Stimulated activated CD8-positive, alpha-beta memory T cell treated with anti-CD3 and anti-CD28 coated beads, Interleukin-4, amount 100 ng/mL, for 1 hour (primary cell): Measurements from ENCODE around the gene STK17A.

Source experiments
- DNase-seq, 2 donors: peaks; one replicate each; pipeline ENCODE4 v3.0.0-alpha.2; 2020; ENCODE audit warnings: low read depth in 2 of 2, low spot score in 1 of 2

The STK17A gene

GRCh38 chr7:43582503-43583423 lies at the start of gene STK17A:
TSS of gene STK17A (plus strand) at chr7:43583108. CDS start at chr7:43583244, 136 bp downstream.
- DNase-seq: peak; percentile 81 to 92

DNA sequence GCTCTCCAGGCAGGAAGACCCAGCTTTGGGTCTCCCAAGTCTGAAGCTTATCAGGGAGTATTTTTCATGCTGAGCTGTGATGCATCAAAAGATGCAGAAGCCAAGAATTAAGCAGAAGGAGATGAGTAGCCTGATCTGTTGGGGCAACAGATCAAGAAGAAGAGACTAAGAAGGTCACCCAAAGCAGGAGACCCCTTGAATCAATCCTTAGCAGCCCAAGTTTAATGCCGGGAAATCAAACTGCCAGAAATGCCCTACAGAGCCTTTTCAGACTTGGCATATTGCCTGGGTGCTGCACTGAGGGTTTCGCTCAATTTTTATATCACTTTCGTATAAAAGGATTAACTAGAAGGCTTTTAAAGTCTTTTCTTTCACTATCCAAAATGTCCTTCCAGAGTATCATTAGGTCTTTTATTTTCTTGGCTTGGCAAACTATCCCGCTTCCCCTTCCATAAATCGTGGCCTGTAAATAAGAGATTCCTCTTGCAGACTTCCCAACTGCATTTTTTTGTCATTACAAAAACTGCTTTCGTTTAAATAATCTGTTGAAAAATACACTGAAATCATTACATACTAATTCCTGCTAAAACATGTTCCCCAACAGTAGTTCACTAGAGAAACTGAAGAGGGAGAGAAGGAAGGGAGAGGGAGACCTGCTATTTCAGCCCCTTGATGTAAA lies 49.0 kb upstream of the STK17A start:
- DNase-seq: no peak

GRCh38 chr7:43535031-43535451 lies 47.9 kb upstream of the STK17A start:
- DNase-seq: no peak

DNA sequence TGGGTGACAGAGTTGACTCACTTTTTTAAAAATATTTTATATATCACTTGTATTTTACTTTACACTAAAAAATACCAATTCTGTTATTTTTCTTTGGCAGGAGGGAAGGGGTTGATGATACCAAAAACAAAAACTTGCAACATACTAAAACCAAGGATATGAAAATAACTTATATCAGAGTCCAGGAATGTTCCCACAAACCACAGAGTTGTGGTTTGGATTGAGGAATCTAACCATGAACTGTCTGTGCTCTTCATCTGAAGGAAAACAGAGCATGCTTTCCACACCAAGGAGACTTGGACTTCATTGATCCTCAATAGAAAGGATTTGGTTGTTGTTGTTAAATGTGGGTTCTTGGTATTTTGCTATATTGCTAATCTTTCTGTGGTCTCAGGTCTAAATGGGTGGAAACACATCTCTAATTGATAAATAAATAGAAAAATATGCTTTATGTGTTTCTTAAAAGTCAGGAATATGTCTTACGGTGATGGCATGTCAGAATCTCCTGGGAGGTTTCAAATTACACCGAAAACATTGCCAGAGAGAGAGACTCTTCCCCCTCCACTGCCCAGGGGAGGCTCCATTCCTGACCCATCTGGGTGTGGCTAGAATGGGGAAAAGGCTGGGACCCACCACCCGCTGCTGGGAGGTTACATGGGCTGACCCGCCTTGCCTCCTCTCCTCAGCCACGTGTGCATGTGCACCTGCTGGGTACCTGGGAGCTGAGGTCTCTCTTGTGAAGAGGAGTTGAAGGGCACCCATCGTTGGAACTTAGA lies 46.9 kb upstream of the STK17A start:
- no peak for DNase-seq

DNA sequence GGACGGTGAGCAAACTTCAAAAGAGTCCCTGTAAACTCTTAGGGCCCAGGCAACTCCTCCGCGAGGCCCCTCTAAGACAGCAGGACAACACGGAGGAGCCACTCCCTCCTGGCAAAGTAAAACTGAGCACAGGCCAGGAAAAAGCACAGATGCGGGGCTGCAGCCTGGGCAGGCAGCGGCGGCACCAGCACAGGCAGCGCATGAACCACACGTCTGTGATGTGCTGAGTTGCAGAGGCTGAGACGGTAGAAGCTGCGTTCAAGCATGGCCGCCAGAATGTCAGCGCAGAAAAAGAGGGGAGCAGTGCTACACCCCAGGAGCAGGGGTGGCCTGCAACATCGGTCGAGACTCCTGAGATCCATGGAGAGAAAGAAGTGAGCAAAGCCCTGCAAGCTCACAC lies 46.1 kb upstream of the STK17A start:
- DNase-seq: no peak

DNA sequence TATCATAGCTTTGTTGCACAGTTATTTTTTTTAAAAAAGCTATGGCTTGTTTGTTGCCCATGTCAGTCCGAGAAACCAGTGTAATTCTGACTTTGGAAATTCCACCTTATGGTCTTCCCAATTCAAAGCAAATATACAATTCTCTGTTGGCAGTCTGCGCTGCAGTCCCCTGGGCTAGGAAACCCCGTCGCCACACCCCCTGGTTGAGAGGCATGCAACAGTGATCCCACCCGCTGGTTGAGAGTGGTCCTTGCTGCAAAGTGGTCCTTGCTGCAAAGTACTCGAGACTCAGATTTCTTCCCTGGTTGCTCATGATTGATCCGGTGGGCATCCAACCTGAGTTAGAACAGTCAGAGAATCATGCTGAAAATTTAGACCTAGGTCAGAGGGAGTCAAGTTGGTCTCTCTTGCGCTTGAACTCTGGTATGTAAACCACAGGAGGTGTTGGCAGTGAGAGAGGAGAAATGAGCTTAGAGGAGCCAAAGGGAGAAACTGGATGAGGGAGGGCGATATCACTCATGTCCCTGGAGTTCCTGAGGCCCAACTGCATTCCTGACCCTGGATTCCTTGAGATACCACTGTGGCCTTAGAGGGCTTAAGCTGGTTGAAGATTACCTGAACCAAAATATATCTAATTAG lies 45.0 kb upstream of the STK17A start:
- DNase-seq: no peak

- no peak for DNase-seq
Observed at GRCh38 chr7:43538404-43538771, 44.5 kb upstream of the STK17A start.

DNA sequence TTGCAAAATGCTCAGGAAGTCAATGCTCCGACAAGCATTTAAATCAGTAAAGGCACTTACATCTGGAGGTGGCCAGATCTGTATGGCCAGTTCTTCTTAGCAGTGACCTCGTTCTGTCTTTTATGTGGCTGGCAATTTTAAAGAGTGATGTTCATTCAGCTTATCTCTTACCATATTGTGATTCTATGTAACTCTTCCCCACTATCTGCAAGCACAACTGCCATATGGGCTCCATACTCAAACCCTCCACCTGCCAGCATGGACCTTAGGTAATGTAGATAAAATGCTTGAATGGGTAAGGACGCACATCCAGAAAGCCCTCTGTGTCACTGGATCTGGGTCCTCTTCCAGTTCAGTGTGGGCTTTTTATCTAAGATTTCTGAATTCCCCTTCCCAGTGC lies 42.4 kb upstream of the STK17A start:
- no peak for DNase-seq

DNA sequence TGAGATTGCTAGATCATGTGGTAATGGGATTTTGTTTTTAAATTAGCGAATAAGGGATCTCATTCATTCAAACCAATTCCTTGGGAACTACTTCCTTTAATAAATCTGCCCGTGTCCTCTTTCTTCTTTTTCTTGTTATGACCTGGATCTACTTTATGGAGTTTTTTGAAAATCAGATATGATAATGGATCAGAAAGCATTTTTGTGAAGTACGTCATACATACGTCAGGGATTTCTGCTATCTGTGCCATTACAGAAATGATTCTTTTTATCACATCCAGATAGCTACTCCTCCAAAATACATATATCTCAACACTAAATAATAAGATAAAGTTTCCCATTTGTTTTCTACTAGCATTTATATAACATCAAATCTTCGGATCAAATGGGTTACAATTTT lies 40.2 kb upstream of the STK17A start:
- no peak for DNase-seq

DNA sequence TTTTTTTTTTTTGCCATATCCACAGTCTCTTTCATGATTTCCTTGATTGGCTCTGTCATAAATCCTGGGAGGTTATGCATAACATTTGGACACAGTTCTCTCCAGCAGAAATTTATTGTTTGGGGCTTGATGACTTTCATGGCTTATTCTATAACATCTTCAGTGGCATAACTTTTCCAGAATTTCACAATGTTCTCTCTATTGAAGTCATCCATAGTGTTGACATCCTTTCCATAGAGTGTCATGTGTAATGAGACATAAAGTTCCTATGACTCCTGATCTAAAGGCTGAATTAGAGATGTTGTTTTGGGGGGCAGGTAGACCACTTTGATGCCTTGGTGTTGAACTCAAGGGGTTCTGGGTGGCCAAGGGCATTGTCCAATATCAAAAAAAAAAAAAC lies 36.7 kb upstream of the STK17A start:
- DNase-seq: no peak

DNA sequence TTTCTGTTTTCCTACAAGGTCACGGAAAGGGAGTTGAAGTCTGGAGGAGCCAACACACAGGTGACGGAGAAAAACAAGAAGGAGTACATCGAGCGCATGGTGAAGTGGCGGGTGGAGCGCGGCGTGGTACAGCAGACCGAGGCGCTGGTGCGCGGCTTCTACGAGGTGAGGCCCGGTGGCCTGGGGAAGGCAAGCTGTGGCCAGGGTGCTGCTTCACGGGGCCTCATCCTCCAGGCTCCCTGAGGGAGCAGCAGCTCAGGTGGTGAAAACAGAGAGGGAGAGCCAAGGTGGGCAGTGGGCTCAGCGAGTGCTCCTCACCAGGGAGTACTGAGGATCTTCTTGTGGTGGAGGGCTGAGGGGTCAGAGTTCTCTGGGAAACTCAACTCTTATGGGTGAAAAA lies 32.5 kb upstream of the STK17A start:
- no peak for DNase-seq

- no peak for DNase-seq
Observed at GRCh38 chr7:43552122-43552521, 30.8 kb upstream of the STK17A start.

- no peak for DNase-seq
Observed at GRCh38 chr7:43553999-43554398, 28.9 kb upstream of the STK17A start.

- DNase-seq: no peak
Observed at GRCh38 chr7:43554423-43554822, 28.5 kb upstream of the STK17A start.

DNA sequence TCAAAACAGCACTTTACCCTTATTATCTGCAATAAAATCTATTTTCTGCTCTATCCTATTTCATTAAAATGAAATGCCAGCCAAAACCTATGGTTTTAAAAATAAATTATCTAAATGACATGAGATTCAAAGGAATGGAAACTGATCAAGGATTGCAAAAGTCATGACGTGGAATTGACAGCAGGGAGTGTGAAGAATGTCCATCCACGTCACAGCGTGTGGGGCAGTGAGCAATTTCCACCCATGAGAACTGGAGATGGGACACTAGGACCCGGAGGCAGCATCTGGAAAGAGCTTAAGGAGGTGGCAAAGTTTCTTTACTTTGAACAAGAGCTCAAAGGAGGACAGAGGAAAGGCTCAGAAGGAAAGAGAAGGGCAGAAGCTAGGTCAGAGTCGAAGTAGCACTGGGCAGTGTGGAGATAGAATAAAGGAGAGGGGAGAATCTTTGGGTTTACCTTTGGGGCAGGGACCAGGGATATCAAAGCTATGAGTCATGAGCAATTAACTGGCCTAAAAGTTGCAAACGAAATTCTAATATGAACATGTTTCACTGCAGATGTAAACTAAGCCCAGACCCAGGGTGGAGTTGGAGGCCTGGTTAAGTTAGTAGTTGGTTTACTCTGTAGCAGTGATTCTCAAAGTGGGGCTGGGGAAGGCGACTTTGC lies 24.9 kb upstream of the STK17A start:
- DNase-seq: no peak

GRCh38 chr7:43559171-43559945 lies 23.6 kb upstream of the STK17A start:
- no peak for DNase-seq

DNA sequence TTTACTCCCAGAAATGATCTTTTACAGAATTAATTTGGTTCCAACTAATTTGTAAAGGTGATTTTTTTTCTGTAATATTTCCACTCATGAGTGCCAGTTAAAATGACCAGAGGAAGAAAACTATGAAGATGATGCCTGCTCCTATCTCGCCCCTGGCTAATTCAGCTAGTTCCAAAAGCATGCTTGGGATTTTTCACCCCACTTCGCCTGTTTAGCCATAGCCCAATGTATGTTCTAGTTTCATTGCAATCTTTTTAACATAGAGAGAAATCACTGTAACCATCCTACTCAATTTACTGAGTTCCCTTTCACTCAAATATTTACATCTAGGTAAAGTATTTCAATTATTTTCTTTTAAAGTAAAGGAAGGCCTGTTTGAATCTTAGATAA lies 23.0 kb upstream of the STK17A start:
- DNase-seq: no peak

- DNase-seq: no peak
Observed at GRCh38 chr7:43560742-43561330, 22.1 kb upstream of the STK17A start.

DNA sequence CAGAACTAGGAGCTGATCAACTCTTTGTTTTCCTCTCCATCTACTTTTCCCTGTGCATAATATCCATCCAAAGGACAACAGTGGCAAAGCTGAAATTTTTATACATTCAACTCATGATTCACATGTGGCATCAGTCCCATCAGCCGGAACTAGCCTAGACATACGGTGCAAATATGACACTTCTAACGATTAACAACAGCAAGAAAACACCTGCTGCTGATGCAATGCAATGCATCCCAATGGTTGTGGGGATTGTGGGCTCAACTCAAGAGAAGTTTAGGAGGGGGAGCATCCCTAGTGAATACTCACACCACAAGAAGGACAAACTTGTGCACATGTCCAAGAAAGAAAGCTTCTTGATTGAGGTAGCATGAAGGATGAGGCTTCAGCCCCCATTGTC lies 20.5 kb upstream of the STK17A start:
- no peak for DNase-seq

DNA sequence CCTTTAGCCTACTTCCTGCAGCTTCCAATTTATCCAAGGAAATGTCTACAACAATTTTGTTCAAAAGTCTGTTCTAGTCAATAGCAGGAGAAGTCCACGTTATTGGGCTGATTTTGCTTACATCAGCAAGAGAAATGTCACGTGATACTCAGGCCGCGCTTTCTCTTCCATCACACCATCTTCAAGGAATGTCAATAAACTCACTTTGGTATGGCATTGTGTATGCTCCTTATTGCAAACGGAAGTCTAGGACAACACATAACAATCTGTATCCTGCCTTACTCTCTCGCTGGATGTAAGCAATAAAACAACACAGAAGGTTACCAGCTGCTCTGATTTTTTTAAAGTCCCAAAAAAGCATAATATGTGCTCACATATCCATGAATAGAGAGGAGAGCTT lies 17.1 kb upstream of the STK17A start:
- DNase-seq: no peak
